Lower leg skin (tissue), 4 donors: ENCODE data around the gene CUTA. TPM values are rescaled to one million over a fixed set of nuclear protein-coding genes. Genes with fewer than 3 reads are reported as not detected.
"Not testable (repeated sequence)": the region's sequence is repeated elsewhere in the genome, so short reads cannot be mapped to it uniquely, and the experiment has no call there.

ENCODE experiments used
- DNase-seq, 2 donors: peaks; one replicate each; pipeline ENCODE4 v3.0.0-alpha.2; 2019; ENCODE audit warnings: low spot score in 2 of 2
- H3K4me3 ChIP-seq: fragments of 200-600 bp; sonication (generic); 2 replicates; pipeline ENCODE4 v1.5.1; 2017; ENCODE audit warnings: mild to moderate bottlenecking, low read depth; ENCODE audit not compliant: poor library complexity, severe bottlenecking
- CTCF ChIP-seq, 3 donors: fragments of 450-650 bp; IDR thresholded peaks; one replicate each; pipeline ENCODE4 v1.5.1; 2016; ENCODE audit warnings: antibody characterized with exemption in 3 of 3, mild to moderate bottlenecking in 3 of 3, moderate library complexity in 2 of 3
- POLR2A ChIP-seq, 2 donors: fragments of 450-650 bp; IDR thresholded peaks; one replicate each; pipeline ENCODE4 v1.6.1; 2016 to 2017; ENCODE audit warnings: antibody characterized with exemption in 2 of 2, mild to moderate bottlenecking in 1 of 2, moderate library complexity in 1 of 2
- WGBS, 2 donors: methylation state at CpG; one replicate each; pipeline ENCODE4 v1.1.5; 2018; 5-methylcytosine and 5-hydroxymethylcytosine counted together
- intact Hi-C: fragments of 100-400 bp; cut with DNase I; formaldehyde crosslinking; loops from one replicate; pipeline ENCODE4 v1.15.0; 2023; ENCODE audit warnings: low total_unique reads
- microRNA-seq, 2 donors: library from miRNA; unstranded; fragments of <30 nt; microRNA quantifications; one replicate each; pipeline ENCODE4, GENCODE V29; 2016; ENCODE audit warnings: borderline replicate concordance in 2 of 2, borderline number of aligned reads in 1 of 2
- total RNA-seq, 4 donors: library from RNA; depleted of rRNA; stranded (reverse); fragments of >200 nt; gene quantifications; one replicate each; pipeline ENCODE4 v1.1.0, GENCODE V29; 2016

The CUTA gene
- total RNA-seq, 4 donors from 2014 or later = 96.5 to 162 (median 153) TPM

- TF ChIP-seq CTCF (IDR thresholded peaks at IDR 0.05) (no peak), POLR2A (IDR thresholded peaks at IDR 0.05) (no peak)
- DNase-seq = no peak
- intact Hi-C loops = no loop called here
- H3K4me3 ChIP-seq = no peak overlapping the region
- 51 to 54% methylated on average over 8 of the region's 8 CpGs for WGBS, 2 donors
Measured at GRCh38 chr6:33373960-33374910, 43.7 kb downstream of the CUTA start.

- no peak for DNase-seq
- WGBS, 2 donors = 44% methylated on average over 5 of the region's 5 CpGs
- no peak overlapping the region for H3K4me3 ChIP-seq
- TF ChIP-seq CTCF (IDR thresholded peaks at IDR 0.05) (no peak), POLR2A (IDR thresholded peaks at IDR 0.05) (no peak)
- intact Hi-C loops = no loop called here
Measured at GRCh38 chr6:33372526-33373123, 45.3 kb downstream of the CUTA start.

- intact Hi-C loops, H3K4me3 ChIP-seq, DNase-seq: not testable (repeated sequence)
- WGBS, 2 donors = 89 to 91% methylated on average over 8 of the region's 8 CpGs
Measured at GRCh38 chr6:33371901-33372300, 46.0 kb downstream of the CUTA start.

GRCh38 chr6:33367715-33368025, 50.2 kb downstream of the CUTA start:
- 89 to 91% methylated on average over 5 of the region's 5 CpGs for WGBS, 2 donors

GRCh38 chr6:33367009-33367714, 50.7 kb downstream of the CUTA start:
- intact Hi-C loops = no loop called here
- H3K4me3 ChIP-seq = no peak overlapping the region
- DNase-seq = no peak
- 87 to 92% methylated on average over 8 of the region's 8 CpGs for WGBS, 2 donors
- no peak for TF ChIP-seq POLR2A (IDR thresholded peaks at IDR 0.05)
- TF ChIP-seq CTCF (IDR thresholded peaks at IDR 0.05) = no peak

More at GRCh38 chr6:33367715-33368025, 50.2 kb downstream of the CUTA start:
- intact Hi-C loops, DNase-seq, H3K4me3 ChIP-seq: not testable (repeated sequence)

Small RNA genes within 50 kb of the gene (microRNA-seq; reads per million reads assigned to microRNA genes)
- 0 reads per million in 2 donors for gene MIR5004

Other genes with a start within 250 kb of the CUTA start
- under 1 TPM; 0.16 to 0.30 (median 0.28) TPM for gene COL11A2, start 225.6 kb downstream of the CUTA start, total RNA-seq
- 10 to 100 TPM; 17.8 to 27.3 (median 24.9) TPM for gene RXRB, start 217.4 kb downstream of the CUTA start, total RNA-seq
- 10 to 100 TPM; 35.4 to 52.7 (median 39.1) TPM for gene SLC39A7, start 217.2 kb downstream of the CUTA start, total RNA-seq
- 10 to 100 TPM; 39.3 to 49.5 (median 41.8) TPM for gene HSD17B8, start 213.5 kb downstream of the CUTA start, total RNA-seq
- 10 to 100 TPM; 10.0 to 22.1 (median 13.7) TPM for gene RING1, start 209.6 kb downstream of the CUTA start, total RNA-seq
- gene VPS52, start 146.2 kb downstream of the CUTA start, total RNA-seq = 10 to 100 TPM; 33.3 to 51.0 (median 44.4) TPM
- 1,000 to 10,000 TPM; 4,043 to 6,696 (median 6,204) TPM for gene RPS18, start 146.0 kb downstream of the CUTA start, total RNA-seq
- 10 to 100 TPM; 24.8 to 31.0 (median 26.3) TPM for gene B3GALT4, start 141.0 kb downstream of the CUTA start, total RNA-seq
- gene WDR46, start 128.9 kb downstream of the CUTA start, total RNA-seq = 10 to 100 TPM; 38.4 to 57.2 (median 47.0) TPM
- 10 to 100 TPM; 22.6 to 36.3 (median 35.3) TPM for gene PFDN6, start 128.5 kb downstream of the CUTA start, total RNA-seq
- gene RGL2, start 119.2 kb downstream of the CUTA start, total RNA-seq = 10 to 100 TPM; 79.7 to 95.3 (median 84.4) TPM
- 100 to 1,000 TPM in 1 of 4 donors, 10 to 100 TPM in 3; 80.3 to 122 (median 92.0) TPM for gene TAPBP, start 104.0 kb downstream of the CUTA start, total RNA-seq
- 10 to 100 TPM; 25.0 to 53.7 (median 35.8) TPM for gene ZBTB22, start 100.4 kb downstream of the CUTA start, total RNA-seq
- 10 to 100 TPM; 41.2 to 45.4 (median 43.3) TPM for gene DAXX, start 95.1 kb downstream of the CUTA start, total RNA-seq
- gene KIFC1, start 26.3 kb downstream of the CUTA start, total RNA-seq = 10 to 100 TPM in 1 of 4 donors, 1 to 10 TPM in 3; 4.1 to 14.6 (median 9.3) TPM
- gene PHF1, start 7.1 kb downstream of the CUTA start, total RNA-seq = 10 to 100 TPM; 40.9 to 73.0 (median 64.8) TPM
- 10 to 100 TPM in 2 of 4 donors, 1 to 10 TPM in 2; 7.5 to 21.1 (median 9.4) TPM for gene SYNGAP1, start 2.0 kb upstream of the CUTA start, total RNA-seq
- 1 to 10 TPM; 4.0 to 5.4 (median 4.6) TPM for gene ZBTB9, start 36.5 kb upstream of the CUTA start, total RNA-seq
- gene BAK1, start 162.2 kb upstream of the CUTA start, total RNA-seq = 10 to 100 TPM; 19.7 to 26.6 (median 22.2) TPM
- 100 to 1,000 TPM; 161 to 265 (median 197) TPM for gene ITPR3, start 203.2 kb upstream of the CUTA start, total RNA-seq